Thoracic aorta (tissue), 2 donors: ENCODE data around the gene GPR62. TPM values are rescaled to one million over a fixed set of nuclear protein-coding genes. Genes with fewer than 3 reads are reported as not detected.

Source experiments
- ATAC-seq: fragments of 150-250 bp; one replicate; pipeline ENCODE4 v1.8.0; 2017; ENCODE audit warnings: low read depth; ENCODE audit not compliant: insufficient number of reproducible peaks, low FRiP score
- DNase-seq: peaks from one replicate; pipeline ENCODE4 v3.0.0-alpha.2; 2020; ENCODE audit warnings: low spot score
- H3K27ac ChIP-seq, 2 donors: fragments of 200-600 bp; sonication (generic); 1 replicate in 1 of 2; 2 replicates in 1 of 2; pipeline ENCODE4 v1.5.1; 2016; ENCODE audit warnings: mild to moderate bottlenecking in 2 of 2, moderate library complexity in 2 of 2
- H3K27me3 ChIP-seq: fragments of 200-600 bp; sonication (generic); replicated peaks from 2 replicates; pipeline ENCODE4 v1.6.0; 2016; ENCODE audit warnings: mild to moderate bottlenecking; ENCODE audit not compliant: insufficient read depth
- H3K36me3 ChIP-seq: fragments of 200-600 bp; sonication (generic); one replicate; pipeline ENCODE4 v1.5.1; 2016
- H3K4me1 ChIP-seq, 2 donors: fragments of 200-600 bp; sonication (generic); 1 replicate in 1 of 2; 2 replicates in 1 of 2; pipeline versions ENCODE4 v1.5.1 to v1.6.0; 2016; ENCODE audit warnings: low read depth in 2 of 2, mild to moderate bottlenecking in 1 of 2; ENCODE audit not compliant: control insufficient read depth in 1 of 2
- H3K4me3 ChIP-seq: fragments of 200-600 bp; sonication (generic); 2 replicates; pipeline ENCODE4 v1.5.1; 2016; ENCODE audit warnings: mild to moderate bottlenecking
- H3K9me3 ChIP-seq: fragments of 200-600 bp; sonication (generic); 2 replicates; pipeline ENCODE4 v1.5.1; 2016
- total RNA-seq, 2 donors: library from RNA; depleted of rRNA; stranded (reverse); fragments of >200 nt; gene quantifications; one replicate each; pipeline versions ENCODE4 v1.1.0 to v1.2.3, GENCODE V29; 2016
- TF ChIP-seq, protein P1 (sequence below): fragments of 200-600 bp; sonication (generic); IDR thresholded peaks from one replicate; pipeline ENCODE4 v1.5.1; 2019; ENCODE audit warnings: antibody characterized with exemption

Gene GPR62
- total RNA-seq, 2 donors from 2014 or later = not detected

DNA sequence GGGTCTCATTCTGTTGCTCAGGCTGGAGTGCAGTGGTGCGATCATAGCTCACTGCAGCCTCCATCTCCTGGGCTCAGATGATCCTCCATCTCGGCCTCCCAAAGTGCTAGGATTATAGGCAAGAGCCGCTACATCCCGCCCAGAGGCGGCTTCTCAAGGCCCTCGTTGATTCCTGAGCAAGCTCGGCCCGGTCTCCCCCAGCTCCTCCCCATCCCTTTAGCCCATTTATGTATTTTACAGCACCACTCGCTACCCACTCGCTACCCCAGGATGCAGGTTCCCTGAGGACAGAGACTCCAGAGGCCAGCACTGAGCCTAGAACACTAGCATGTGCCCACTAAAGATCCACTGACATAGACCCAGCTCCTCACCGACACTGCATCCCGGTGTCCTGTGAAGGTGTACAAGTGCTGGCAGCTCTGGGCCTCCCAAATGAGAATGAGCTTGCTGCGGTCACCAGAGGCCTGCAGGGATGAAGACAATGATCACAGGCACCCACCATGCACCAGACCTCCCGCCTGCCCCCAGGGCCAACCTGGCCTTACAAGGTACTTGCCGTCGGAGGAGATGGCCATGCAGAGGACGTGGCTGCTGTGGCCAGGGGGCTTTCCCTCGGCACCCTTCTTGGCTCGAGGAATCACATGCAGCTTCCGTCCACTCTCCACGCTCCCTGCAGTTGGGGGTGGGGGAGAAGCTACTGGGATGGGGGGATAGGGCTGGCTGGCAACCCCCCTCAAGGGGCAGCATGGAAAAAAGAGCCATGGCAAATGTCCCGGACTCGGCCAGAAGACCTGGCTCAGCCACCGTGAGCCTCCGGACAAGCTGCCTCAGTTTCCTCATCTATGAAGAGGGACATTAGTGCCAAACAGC lies 19.1 kb upstream of the GPR62 start:
- H3K4me3 ChIP-seq = no peak overlapping the region
- no peaks in the 10 kb centered on the region for H3K9me3 ChIP-seq
- no peak overlapping the region for H3K27ac ChIP-seq
- no peak for DNase-seq
- TF ChIP-seq, protein P1, sequence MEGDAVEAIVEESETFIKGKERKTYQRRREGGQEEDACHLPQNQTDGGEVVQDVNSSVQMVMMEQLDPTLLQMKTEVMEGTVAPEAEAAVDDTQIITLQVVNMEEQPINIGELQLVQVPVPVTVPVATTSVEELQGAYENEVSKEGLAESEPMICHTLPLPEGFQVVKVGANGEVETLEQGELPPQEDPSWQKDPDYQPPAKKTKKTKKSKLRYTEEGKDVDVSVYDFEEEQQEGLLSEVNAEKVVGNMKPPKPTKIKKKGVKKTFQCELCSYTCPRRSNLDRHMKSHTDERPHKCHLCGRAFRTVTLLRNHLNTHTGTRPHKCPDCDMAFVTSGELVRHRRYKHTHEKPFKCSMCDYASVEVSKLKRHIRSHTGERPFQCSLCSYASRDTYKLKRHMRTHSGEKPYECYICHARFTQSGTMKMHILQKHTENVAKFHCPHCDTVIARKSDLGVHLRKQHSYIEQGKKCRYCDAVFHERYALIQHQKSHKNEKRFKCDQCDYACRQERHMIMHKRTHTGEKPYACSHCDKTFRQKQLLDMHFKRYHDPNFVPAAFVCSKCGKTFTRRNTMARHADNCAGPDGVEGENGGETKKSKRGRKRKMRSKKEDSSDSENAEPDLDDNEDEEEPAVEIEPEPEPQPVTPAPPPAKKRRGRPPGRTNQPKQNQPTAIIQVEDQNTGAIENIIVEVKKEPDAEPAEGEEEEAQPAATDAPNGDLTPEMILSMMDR = no peak
- H3K36me3 ChIP-seq = peaks cover 39% of the 10 kb centered on the region
- ATAC-seq = no peak
- H3K27me3 ChIP-seq = no peaks in the 10 kb centered on the region
- H3K4me1 ChIP-seq = peaks cover 5 to 11% of the 10 kb centered on the region in 2 donors

DNA sequence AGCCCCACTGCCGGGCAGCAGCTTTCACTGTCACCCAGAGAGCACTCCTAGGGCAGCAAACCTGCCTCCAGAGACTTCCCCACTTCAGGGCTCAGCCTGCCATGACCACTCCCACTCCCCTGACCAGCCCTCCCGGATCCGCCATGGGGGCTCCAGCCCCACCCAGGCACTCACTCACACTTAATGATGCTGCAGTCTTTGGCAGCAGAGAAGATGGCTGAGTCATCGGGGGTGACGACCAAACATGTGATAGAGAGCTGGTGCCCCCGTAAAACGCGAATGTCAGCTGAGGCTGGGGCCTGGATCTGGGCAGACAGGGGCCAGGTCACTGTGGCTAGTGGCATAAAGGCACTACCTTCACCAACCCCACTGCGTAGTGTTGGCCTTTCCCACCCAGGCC lies 18.2 kb upstream of the GPR62 start:
- Histone ChIP-seq H3K4me3 (no peak overlapping the region), H3K27ac (no peak overlapping the region), H3K4me1 (peaks cover 5 to 14% of the 10 kb centered on the region in 2 donors), H3K36me3 (peaks cover 39% of the 10 kb centered on the region), H3K27me3 (no peaks in the 10 kb centered on the region), H3K9me3 (no peaks in the 10 kb centered on the region)
- DNase-seq = no peak
- ATAC-seq = no peak
- TF ChIP-seq, protein P1 = no peak

DNA sequence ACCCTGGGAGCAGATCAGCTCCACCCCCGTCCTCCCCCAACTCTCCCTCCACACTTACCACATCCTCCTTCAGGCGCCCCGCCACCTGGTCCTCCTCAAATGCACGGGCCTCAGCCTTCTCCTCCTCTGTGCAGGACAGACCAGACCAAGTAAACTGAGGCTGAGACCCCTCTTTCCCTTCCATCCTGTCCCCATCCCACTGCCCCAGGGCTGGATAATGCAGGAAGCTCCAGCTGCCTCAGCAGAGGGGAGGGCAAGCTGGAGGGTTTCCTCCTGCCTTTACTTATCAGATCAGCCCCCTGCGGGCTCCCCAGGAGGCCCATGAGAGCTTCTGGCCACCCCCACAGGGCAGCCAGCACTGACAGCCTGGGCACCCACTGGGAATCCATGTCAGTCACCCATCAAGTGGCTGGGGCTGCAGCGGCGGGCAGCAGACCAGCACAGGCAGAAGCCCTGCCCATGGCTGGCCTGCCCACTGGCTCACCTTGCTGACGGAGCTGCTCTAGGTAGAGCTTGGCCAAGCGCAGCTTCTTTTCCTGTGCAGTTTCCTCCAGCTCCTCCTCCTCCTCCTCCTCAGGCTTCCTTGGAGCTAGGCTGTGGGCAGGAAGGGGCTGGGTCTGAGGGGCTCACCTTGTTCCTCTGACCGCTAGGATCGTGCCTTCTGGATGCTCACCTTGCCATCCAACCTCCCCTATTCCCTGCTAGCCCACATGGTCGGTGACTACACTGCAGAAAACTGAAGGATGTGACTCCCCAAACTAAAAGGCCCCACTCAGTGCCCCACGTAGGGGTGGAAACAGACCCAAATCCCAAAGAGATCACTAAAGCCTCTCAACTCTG lies 17.4 kb upstream of the GPR62 start:
- ATAC-seq (no peak), DNase-seq (no peak)
- TF ChIP-seq, protein P1 = no peak
- Histone ChIP-seq H3K27me3 (no peaks in the 10 kb centered on the region), H3K27ac (no peak overlapping the region), H3K9me3 (no peaks in the 10 kb centered on the region), H3K36me3 (peaks cover 36% of the 10 kb centered on the region), H3K4me3 (no peak overlapping the region), H3K4me1 (peaks cover 10 to 21% of the 10 kb centered on the region in 2 donors)

DNA sequence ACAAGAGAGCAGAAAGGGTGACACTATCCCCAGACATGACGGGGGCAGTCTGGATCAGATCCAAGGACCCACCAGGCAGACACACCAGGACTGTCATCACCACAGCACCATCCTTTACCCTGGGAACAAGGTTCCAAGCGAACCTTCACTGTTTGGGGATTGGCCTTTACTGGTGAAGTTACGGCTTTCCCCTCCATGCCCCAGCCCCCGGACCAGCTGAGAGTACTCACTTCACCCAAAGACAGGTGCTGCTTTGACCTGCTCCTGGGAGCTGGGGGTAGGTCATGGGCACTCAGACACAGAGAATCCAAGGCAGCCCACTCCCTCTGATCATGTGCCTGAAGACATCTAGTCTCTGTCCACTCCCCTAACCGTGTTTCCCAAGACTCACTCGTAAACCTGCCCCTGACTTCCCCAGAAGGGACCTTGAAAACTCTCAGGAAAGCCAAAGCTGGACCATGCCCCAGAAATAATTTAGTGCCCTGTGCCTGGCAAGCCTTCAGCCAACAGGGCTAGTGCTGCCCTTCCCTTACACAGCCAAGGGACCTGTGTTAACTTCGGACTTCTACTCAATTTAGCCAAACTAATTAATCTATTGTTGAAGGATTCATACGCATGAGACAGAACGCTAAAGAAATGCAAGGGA lies 16.3 kb upstream of the GPR62 start:
- H3K9me3 ChIP-seq = no peaks in the 10 kb centered on the region
- no peaks in the 10 kb centered on the region for H3K27me3 ChIP-seq
- TF ChIP-seq, protein P1 = no peak
- H3K27ac ChIP-seq = no peak overlapping the region
- no peak overlapping the region for H3K4me3 ChIP-seq
- H3K4me1 ChIP-seq = peaks cover 12 to 27% of the 10 kb centered on the region in 2 donors
- no peak for ATAC-seq
- H3K36me3 ChIP-seq = peaks cover 29% of the 10 kb centered on the region
- DNase-seq = no peak
